CD4-positive, alpha-beta T cell (primary cell): ENCODE results near the gene CBL. TPM values are rescaled to one million over a fixed set of nuclear protein-coding genes. Genes with fewer than 3 reads are reported as not detected.
A peak's percentile ranks its signal among the peaks of the same experiment; 100 is the strongest.
"Not testable (repeated sequence)": the region's sequence is repeated elsewhere in the genome, so short reads cannot be mapped to it uniquely, and the experiment has no call there.

Experiments
- ATAC-seq: fragments of 200-7000 bp; cut with Tn5 transposase; one replicate; pipeline ENCODE4 v1.10.0; 2022; ENCODE audit warnings: mild to moderate bottlenecking; ENCODE audit not compliant: poor library complexity
- CTCF ChIA-PET: fragments of 350-600 bp; sonication (Branson Sonifier 250); formaldehyde crosslinking; loops from one replicate; lab custom pipeline; 2021; ENCODE audit warnings: antibody characterized with exemption, inconsistent platforms; lab: Charles Lee
- POLR2A ChIA-PET: fragments of 350-600 bp; sonication (Branson Sonifier 250); formaldehyde crosslinking; loops from one replicate; lab custom pipeline; 2021; ENCODE audit warnings: antibody characterized with exemption, inconsistent platforms; lab: Charles Lee
- DNase-seq, 14 experiments: peaks; one replicate each; pipeline ENCODE4 v3.0.0-alpha.2; 2013 to 2020; ENCODE audit warnings: mixed read lengths in 2 of 14
- H3K27ac ChIP-seq, 2 donors: one replicate each; pipeline versions ENCODE4 v1.5.1 to v1.7.0; 2013; ENCODE audit warnings: low read length in 2 of 2, low read depth in 1 of 2, mild to moderate bottlenecking in 1 of 2
- H3K27me3 ChIP-seq, 2 experiments: 1 replicate in 1 of 2; 2 replicates in 1 of 2; pipeline versions ENCODE4 v1.6.1 to v1.7.0; 2013; ENCODE audit warnings: low read length in 2 of 2, control low read depth in 1 of 2, mild to moderate bottlenecking in 1 of 2, moderate library complexity in 1 of 2; ENCODE audit not compliant: insufficient read depth in 2 of 2, control insufficient read depth in 1 of 2
- H3K36me3 ChIP-seq: one replicate; pipeline ENCODE4 v1.6.1; 2013; ENCODE audit warnings: low read length, control low read depth; ENCODE audit not compliant: insufficient read depth
- H3K4me1 ChIP-seq: one replicate; pipeline ENCODE4 v1.6.1; 2013; ENCODE audit warnings: low read length, control low read depth; ENCODE audit not compliant: insufficient read depth
- H3K4me3 ChIP-seq: one replicate; pipeline ENCODE4 v1.5.1; 2013; ENCODE audit warnings: mild to moderate bottlenecking, low read length, moderate library complexity
- H3K9me3 ChIP-seq, 2 experiments: 1 replicate in 1 of 2; 2 replicates in 1 of 2; pipeline versions ENCODE4 v1.6.1 to v1.7.0; 2013; ENCODE audit warnings: low read length in 2 of 2, mild to moderate bottlenecking in 2 of 2, control low read depth in 1 of 2, moderate library complexity in 1 of 2; ENCODE audit not compliant: control insufficient read depth in 1 of 2, insufficient read depth in 1 of 2
- H3K27ac Mint-ChIP-seq: one replicate; pipeline ENCODE4 v1.8.0; 2020; ENCODE audit warnings: mixed read lengths
- H3K27me3 Mint-ChIP-seq: one replicate; pipeline ENCODE4 v1.8.0; 2021; ENCODE audit warnings: mixed read lengths
- H3K36me3 Mint-ChIP-seq: one replicate; pipeline ENCODE4 v1.8.0; 2021; ENCODE audit warnings: low read depth, mixed read lengths
- H3K4me1 Mint-ChIP-seq: one replicate; pipeline ENCODE4 v1.8.0; 2021; ENCODE audit warnings: low read depth, mixed read lengths
- H3K4me3 Mint-ChIP-seq: one replicate; pipeline ENCODE4 v1.8.0; 2020; ENCODE audit warnings: mild to moderate bottlenecking, mixed read lengths
- H3K9me3 Mint-ChIP-seq: one replicate; pipeline ENCODE4 v1.8.0; 2020; ENCODE audit warnings: mixed read lengths
- intact Hi-C, 2 experiments: fragments of 100-400 bp; cut with DNase I in 1 of 2; cut with micrococcal nuclease in 1 of 2; formaldehyde crosslinking; loops; one replicate each; pipeline versions ENCODE4 v1.15.1 to v1.9.0; 2023 to 2025; cut with DNase I, micrococcal nuclease
- total RNA-seq, 174 experiments: library from RNA in 2 of 174; stranded (reverse) in 2 of 174; gene quantifications; one replicate each; pipeline ENCODE4 v1.2.3 and lab custom pipeline; 2021 to 2026
- TF ChIP-seq, protein P1 (sequence below): fragments of 200-600 bp; IDR thresholded peaks from one replicate; pipeline ENCODE4 v1.8.0; 2022; ENCODE audit warnings: antibody characterized with exemption, mild to moderate bottlenecking

CBL gene
- total RNA-seq, 2 experiments from 2014 or later = 19.5 to 20.8 TPM

DNA sequence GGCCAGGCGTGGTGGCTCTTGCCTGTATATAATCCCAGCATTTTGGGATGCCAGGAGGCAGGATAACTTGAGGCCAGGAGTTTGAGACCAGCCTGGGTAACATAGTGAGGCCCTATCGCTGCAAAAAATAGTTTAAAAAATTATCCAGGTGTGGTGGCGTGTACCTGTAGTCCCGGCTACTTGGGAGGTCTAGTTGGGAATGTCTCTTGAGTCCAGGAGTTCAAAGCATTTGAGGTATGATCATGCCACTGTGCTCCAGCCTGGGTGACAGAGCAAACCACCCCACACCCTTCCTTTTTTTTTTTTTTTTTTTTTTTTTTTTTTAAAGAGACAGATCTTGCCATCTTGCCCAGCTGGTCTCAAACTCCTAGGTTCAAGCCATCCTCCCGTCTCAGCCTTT is 16.8 kb downstream of the CBL start:
- Histone ChIP-seq H3K4me1 (peaks cover 34% of the 10 kb centered on the region), H3K27me3 (no peaks in the 10 kb centered on the region), H3K36me3 (no peaks in the 10 kb centered on the region), H3K9me3 (no peaks in the 10 kb centered on the region), H3K4me3 (no peak overlapping the region), H3K27ac (no peak overlapping the region)
- no peak for DNase-seq
- ChIA-PET CTCF (no interaction called here), POLR2A (interaction anchor here (0.7 to 2.1 kb wide), 3 partner anchors 16 to 44 kb away, joined by 3 to 10 read pairs (median 3); partner anchors contain the start of gene CBL)
- TF ChIP-seq, protein P1, sequence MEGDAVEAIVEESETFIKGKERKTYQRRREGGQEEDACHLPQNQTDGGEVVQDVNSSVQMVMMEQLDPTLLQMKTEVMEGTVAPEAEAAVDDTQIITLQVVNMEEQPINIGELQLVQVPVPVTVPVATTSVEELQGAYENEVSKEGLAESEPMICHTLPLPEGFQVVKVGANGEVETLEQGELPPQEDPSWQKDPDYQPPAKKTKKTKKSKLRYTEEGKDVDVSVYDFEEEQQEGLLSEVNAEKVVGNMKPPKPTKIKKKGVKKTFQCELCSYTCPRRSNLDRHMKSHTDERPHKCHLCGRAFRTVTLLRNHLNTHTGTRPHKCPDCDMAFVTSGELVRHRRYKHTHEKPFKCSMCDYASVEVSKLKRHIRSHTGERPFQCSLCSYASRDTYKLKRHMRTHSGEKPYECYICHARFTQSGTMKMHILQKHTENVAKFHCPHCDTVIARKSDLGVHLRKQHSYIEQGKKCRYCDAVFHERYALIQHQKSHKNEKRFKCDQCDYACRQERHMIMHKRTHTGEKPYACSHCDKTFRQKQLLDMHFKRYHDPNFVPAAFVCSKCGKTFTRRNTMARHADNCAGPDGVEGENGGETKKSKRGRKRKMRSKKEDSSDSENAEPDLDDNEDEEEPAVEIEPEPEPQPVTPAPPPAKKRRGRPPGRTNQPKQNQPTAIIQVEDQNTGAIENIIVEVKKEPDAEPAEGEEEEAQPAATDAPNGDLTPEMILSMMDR = no peak
- no peak overlapping the region for H3K4me3 Mint-ChIP-seq
- no peak for ATAC-seq
- peaks cover 22% of the 10 kb centered on the region for H3K36me3 Mint-ChIP-seq
- no peaks in the 10 kb centered on the region for H3K27me3 Mint-ChIP-seq
- H3K27ac Mint-ChIP-seq = peak overlapping the region; percentile 75
- H3K9me3 Mint-ChIP-seq = no peaks in the 10 kb centered on the region
- intact Hi-C loops = no loop called here
- peaks cover 68% of the 10 kb centered on the region for H3K4me1 Mint-ChIP-seq

DNA sequence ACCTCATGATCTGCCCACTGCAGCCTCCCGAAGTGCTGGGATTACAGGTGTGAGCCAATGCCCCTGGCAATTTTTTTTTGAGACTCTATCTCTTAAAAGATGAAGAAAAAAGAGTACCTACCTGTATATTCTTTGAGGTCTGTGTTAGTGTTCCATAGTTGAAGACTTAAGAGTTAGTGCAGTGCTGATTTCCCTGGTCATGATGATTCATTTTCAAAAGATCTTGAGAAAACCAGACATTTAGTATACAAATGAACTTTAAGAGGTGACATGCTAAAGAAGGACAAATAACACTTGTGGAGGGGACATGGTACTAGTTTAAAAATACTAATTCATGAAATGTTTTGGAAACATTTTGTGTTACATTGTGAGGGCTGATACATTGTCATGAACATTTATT is 17.7 kb downstream of the CBL start:
- no peaks in the 10 kb centered on the region for H3K9me3 Mint-ChIP-seq
- ChIA-PET POLR2A (no interaction called here), CTCF (no interaction called here)
- H3K27ac ChIP-seq = no peak overlapping the region
- intact Hi-C loops = no loop called here
- H3K4me1 ChIP-seq = peaks cover 40% of the 10 kb centered on the region
- DNase-seq (no peak), ATAC-seq (no peak)
- no peak overlapping the region for H3K4me3 ChIP-seq
- H3K36me3 Mint-ChIP-seq = peaks cover 24% of the 10 kb centered on the region
- H3K27me3 Mint-ChIP-seq = no peaks in the 10 kb centered on the region
- H3K27ac Mint-ChIP-seq = peak overlapping the region; percentile 18
- no peaks in the 10 kb centered on the region for H3K36me3 ChIP-seq
- no peaks in the 10 kb centered on the region for H3K9me3 ChIP-seq
- TF ChIP-seq, protein P1 = no peak
- H3K27me3 ChIP-seq = no peaks in the 10 kb centered on the region
- H3K4me3 Mint-ChIP-seq = no peak overlapping the region
- H3K4me1 Mint-ChIP-seq = peaks cover 69% of the 10 kb centered on the region

DNA sequence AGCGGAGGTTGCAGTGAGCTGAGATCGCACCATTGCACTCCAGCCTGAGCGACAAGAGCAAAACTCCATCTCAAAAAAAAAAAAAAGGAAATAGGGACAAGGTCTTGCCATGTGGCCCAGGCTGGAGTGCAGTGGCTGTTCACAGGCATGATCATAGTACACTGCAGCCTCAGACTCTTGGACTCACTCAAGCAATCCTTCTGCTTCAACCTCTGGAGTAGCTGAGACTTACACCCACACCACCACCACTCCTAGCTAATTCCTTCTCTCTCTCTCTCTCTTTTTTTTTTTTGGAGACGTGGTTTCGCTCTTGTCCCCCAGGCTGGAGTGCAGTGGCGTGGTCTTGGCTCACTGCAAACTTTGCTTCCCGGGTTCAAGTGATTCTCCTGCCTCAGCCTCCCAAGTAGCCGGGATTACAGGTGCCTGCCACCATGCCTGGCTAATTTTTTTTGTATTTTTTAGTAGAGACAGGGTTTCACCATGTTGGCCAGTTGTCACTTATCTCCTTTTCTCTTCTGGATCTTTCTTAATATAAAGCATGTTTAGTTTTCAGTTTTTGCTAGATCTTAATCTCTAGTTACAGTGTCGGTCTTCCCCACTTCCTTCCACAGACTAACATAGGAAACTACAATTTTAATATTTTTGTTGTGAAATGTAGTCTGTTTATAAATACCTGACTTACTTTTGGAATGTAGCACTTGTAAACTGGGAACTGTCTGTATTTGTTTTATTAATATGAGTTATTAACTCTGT is 22.6 kb downstream of the CBL start:
- CTCF ChIA-PET = interaction anchor here (1.0 to 1.2 kb wide), 2 partner anchors 50 to 56 kb away, joined by 3 to 5 read pairs; no protein-coding TSS in a partner anchor
- H3K27me3 Mint-ChIP-seq, H3K9me3 Mint-ChIP-seq, H3K4me3 ChIP-seq, H3K27ac ChIP-seq, H3K9me3 ChIP-seq, H3K27me3 ChIP-seq: not testable (repeated sequence)
- H3K4me1 Mint-ChIP-seq = peaks cover 72% of the 10 kb centered on the region
- H3K4me3 Mint-ChIP-seq = peak overlapping the region; percentile 49
- H3K36me3 Mint-ChIP-seq = peaks cover 45% of the 10 kb centered on the region
- POLR2A ChIA-PET = interaction anchor here (0.7 to 4.1 kb wide), 5 partner anchors 22 to 76 kb away, joined by 3 to 18 read pairs (median 5); partner anchors contain the start of gene CBL
- ATAC-seq (peak; percentile 43), DNase-seq (peak in 1 of 14 experiments; percentile 25)
- intact Hi-C loops = loop anchor here in 1 of 2 experiments (5.0 kb wide), 1 partner anchor 34 kb away; no protein-coding TSS in a partner anchor
- Histone ChIP-seq H3K36me3 (peaks cover 17% of the 10 kb centered on the region), H3K4me1 (peaks cover 28% of the 10 kb centered on the region)
- H3K27ac Mint-ChIP-seq = peak overlapping the region; percentile 81
